Stimulated activated effector memory CD8-positive, alpha-beta T cell treated with anti-CD3 and anti-CD28 coated beads, Interleukin-12 subunit alpha, Interleukin-12 subunit beta, amount 100 ng/mL, for 72 hours (primary cell): ENCODE results near the gene PCYOX1L.

Experiments
- ATAC-seq: fragments of 150-1000 bp; cut with Tn5 transposase; 2 replicates; pipeline ENCODE4 v1.10.0; 2021
- DNase-seq, 2 donors: peaks; one replicate each; pipeline ENCODE4 v3.0.0; 2021 to 2022; ENCODE audit warnings: low spot score in 2 of 2
- H3K27ac Mint-ChIP-seq: one replicate; pipeline ENCODE4 v1.8.0; 2022; ENCODE audit warnings: mild to moderate bottlenecking, mixed read lengths
- H3K36me3 Mint-ChIP-seq: one replicate; pipeline ENCODE4 v1.8.0; 2022; ENCODE audit warnings: mild to moderate bottlenecking, mixed read lengths
- H3K4me1 Mint-ChIP-seq: one replicate; pipeline ENCODE4 v1.8.0; 2022; ENCODE audit warnings: mixed read lengths
- H3K4me3 Mint-ChIP-seq: one replicate; pipeline ENCODE4 v1.8.0; 2022; ENCODE audit warnings: mild to moderate bottlenecking, mixed read lengths
- H3K9me3 Mint-ChIP-seq: one replicate; pipeline ENCODE4 v1.8.0; 2022; ENCODE audit warnings: mixed read lengths

PCYOX1L gene

DNA sequence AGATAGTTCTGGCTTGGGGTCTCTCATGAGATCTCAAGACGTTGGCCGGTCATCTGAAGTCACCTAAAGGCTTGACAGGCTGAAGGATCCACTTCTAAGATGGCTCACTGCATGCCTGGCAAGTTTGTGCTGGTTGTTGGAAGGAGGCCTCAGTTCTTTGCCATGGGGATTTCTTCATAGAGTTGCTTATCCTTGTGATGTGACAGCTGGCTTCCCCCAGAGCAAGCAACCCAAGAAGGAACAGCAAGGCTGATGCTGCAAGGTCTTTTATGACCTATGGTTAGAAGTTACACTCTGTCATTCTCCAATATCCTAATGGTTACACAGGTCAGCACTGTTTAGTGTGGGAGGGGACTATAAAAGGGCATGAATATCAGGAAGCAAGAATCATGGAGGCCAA, 33.2 kb upstream of the PCYOX1L start:
- Mint-ChIP-seq H3K9me3 (no peaks in the 10 kb centered on the region), H3K27ac (no peak overlapping the region), H3K36me3 (no peaks in the 10 kb centered on the region), H3K4me3 (no peak overlapping the region), H3K4me1 (no peaks in the 10 kb centered on the region)
- DNase-seq = no peak
- ATAC-seq = no peak

DNA sequence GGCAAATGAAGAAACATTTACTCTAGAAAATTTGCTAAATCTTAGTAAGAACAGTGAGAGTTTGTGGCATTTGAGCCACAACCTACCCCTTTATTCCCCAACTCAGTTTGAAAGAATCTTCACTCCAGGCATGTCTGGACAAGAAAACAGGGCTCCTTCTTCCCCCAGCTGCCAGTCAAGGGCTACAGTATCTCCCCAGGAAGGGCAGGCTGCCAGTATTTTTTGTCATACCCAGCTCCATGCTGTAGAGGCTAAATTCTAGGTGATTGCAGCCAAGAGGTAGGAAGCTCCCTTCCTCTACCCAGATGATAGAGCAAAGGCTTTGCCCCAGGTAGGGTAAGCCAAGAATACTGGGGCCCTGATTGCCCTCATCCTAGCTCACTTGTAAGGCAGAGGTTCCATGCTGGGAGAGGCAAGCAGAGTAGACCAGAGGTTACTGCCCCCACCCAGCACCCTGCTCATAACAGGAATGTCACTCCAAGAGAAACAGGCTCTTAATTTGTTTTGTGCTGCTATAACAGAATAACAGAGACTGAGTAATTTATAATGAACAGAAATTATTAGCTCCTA, 32.6 kb upstream of the PCYOX1L start:
- DNase-seq (no peak), ATAC-seq (no peak)
- H3K27ac Mint-ChIP-seq = no peak overlapping the region
- H3K4me3 Mint-ChIP-seq = no peak overlapping the region
- H3K4me1 Mint-ChIP-seq = no peaks in the 10 kb centered on the region
- no peaks in the 10 kb centered on the region for H3K9me3 Mint-ChIP-seq
- H3K36me3 Mint-ChIP-seq = no peaks in the 10 kb centered on the region

DNA sequence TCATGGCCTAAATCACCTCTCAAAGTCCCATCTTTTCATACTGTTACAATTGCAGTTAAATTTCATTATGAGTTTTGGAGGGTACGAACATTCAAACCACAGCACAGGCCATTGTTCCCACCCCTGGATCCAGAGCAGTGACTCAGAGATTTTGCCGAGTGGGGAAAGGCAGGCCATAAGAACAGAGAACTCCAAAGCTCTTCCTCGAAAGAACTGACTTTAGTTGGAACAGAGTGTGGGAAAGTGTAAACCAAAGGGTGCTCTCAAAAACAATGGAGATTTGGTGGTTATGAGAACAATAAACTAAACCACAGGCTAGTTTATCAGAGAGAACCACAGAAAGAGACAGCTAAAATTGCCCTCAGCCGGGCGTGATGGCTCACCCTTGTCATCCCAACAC, 32.0 kb upstream of the PCYOX1L start:
- Mint-ChIP-seq H3K4me3 (no peak overlapping the region), H3K36me3 (no peaks in the 10 kb centered on the region), H3K4me1 (no peaks in the 10 kb centered on the region), H3K27ac (no peak overlapping the region), H3K9me3 (no peaks in the 10 kb centered on the region)
- ATAC-seq (no peak), DNase-seq (no peak)

DNA sequence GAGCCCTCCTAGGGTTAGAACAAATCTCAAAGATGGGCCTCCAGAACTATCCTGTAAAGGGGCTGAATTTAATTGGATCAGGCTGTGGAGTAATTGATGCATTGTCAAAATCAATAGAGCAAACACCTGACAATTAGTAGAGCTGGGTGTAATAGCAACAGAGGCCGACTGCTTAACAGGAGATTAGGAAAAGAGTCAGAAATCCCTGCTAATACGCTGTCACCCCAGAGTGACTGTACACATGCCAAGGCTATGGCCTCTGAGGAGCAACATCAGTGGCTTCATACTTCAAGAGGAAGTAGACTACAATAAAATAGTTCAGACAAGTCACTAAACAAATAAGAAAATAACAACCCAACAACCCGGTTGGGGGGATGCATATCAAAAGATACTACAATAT, 31.2 kb upstream of the PCYOX1L start:
- Mint-ChIP-seq H3K9me3 (no peaks in the 10 kb centered on the region), H3K27ac (no peak overlapping the region), H3K36me3 (no peaks in the 10 kb centered on the region), H3K4me1 (no peaks in the 10 kb centered on the region), H3K4me3 (no peak overlapping the region)
- ATAC-seq = no peak
- DNase-seq = no peak

DNA sequence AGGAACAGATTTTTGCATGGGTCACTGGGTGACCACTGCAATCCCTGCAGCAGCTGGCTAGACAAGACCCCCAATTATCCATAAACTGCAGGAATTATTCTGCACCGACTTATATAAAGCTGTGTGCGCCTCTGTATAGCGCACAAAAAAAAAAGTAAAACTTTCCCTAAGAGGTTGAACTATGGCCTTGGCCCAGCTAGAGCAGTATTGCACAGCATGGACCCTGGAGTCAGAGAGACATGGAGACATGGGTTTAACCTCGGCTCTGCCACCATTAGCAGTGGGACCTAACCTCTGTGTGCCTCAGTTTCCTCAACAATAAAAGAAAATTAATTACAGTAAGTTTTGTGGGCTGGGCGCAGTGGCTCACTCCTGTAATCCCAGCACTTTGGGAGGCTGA, 29.7 kb upstream of the PCYOX1L start:
- DNase-seq (no peak), ATAC-seq (no peak)
- no peak overlapping the region for H3K4me3 Mint-ChIP-seq
- no peak overlapping the region for H3K27ac Mint-ChIP-seq
- no peaks in the 10 kb centered on the region for H3K4me1 Mint-ChIP-seq
- no peaks in the 10 kb centered on the region for H3K36me3 Mint-ChIP-seq
- no peaks in the 10 kb centered on the region for H3K9me3 Mint-ChIP-seq

DNA sequence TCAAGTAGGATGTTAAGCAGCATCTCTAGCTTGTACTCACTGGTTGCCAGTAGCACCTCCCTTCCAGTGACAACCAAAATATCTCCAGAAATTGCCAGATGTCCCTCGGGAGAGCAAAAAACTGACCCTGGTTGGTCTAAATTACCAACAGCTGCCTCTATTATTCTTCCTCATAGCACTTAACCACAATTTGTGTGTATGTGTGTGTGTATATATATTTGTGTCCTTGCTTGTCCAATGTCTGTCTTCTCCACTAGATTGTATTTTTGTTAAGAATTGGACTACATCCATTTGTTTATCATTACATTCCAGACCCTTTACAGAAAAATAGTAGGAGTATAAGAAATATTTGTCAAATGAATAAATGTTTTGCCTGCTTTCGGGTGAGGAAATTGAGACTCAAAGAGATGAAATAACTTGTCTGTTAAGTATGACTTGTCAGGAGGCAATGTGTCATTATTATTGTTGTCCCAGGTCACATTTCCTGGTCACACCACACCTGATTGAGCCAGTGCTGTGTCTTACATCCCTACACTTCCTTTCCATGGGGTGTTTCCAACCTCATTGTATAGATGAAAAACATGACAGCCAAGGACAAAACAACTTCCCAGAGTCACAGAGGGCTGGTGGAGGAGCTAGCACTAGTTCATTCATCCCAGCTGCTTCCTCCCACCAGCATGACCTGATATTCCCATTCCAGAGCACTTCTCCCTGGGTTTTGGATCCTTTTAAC, 24.0 kb upstream of the PCYOX1L start:
- ATAC-seq (no peak), DNase-seq (no peak)
- Mint-ChIP-seq H3K27ac (no peak overlapping the region), H3K4me1 (no peaks in the 10 kb centered on the region), H3K9me3 (no peaks in the 10 kb centered on the region), H3K36me3 (no peaks in the 10 kb centered on the region), H3K4me3 (no peak overlapping the region)

DNA sequence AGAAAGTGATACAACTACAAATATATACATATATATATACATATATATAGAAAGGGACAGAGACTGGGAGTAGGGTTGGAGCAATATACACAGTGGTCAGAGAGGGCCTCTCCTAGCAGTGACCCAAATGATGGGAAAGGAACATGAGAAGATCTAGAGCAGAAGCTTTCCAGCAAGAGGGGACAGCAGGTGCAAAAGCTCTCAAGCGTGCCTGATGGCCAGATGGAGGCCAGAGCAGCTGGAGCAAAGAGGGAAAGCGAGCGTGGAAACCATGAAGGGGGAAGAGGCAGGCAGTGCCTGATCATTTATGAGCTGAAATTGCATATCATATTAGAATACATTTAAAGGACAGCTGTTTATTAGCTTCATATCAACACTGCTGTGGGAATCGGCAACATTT, 20.1 kb upstream of the PCYOX1L start:
- no peaks in the 10 kb centered on the region for H3K36me3 Mint-ChIP-seq
- H3K4me1 Mint-ChIP-seq = no peaks in the 10 kb centered on the region
- no peak overlapping the region for H3K27ac Mint-ChIP-seq
- ATAC-seq = no peak
- H3K4me3 Mint-ChIP-seq = no peak overlapping the region
- H3K9me3 Mint-ChIP-seq = no peaks in the 10 kb centered on the region
- DNase-seq = no peak

DNA sequence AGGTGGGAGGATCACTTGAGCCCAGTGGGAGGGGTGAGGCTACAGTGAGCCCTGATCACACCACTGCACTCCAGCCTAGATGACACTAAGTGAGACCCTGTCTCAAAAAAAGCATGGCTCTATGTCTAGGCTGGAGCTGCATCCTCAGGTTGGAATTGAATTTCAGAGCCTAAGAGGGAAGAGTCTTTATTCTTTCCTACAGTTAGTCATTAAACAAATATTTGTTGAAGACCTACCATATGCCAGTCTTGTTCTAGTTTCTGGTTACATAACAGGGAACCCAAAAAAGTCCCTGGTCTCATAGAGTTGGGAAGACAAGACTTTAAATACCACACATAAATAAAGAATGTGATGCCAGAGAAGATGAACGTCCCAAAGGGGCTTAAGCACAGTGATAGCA, 19.5 kb upstream of the PCYOX1L start:
- H3K27ac Mint-ChIP-seq = no peak overlapping the region
- H3K9me3 Mint-ChIP-seq = no peaks in the 10 kb centered on the region
- H3K4me3 Mint-ChIP-seq = no peak overlapping the region
- DNase-seq = no peak
- H3K4me1 Mint-ChIP-seq = no peaks in the 10 kb centered on the region
- H3K36me3 Mint-ChIP-seq = no peaks in the 10 kb centered on the region
- no peak for ATAC-seq

DNA sequence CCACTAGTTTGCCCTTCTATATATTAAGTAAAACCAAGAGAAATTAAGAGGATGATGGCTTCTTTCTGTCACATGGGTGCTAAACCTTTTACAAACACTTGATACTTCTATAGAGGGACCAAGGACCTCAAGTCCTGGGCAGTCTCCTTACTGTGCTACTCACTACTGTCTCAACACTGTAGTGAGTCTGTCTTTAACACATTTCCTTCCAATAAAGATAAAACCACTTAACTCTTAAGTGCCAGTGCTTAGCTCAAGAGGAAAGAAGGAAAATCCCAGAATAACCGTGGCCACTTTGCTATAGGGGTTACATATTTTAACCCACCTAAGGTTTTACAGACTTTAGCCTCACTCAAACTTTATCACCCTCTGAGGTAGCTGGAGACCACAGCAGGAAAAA, 16.9 kb upstream of the PCYOX1L start:
- no peak overlapping the region for H3K4me3 Mint-ChIP-seq
- peaks cover 11% of the 10 kb centered on the region for H3K36me3 Mint-ChIP-seq
- no peak for DNase-seq
- H3K27ac Mint-ChIP-seq = no peak overlapping the region
- no peaks in the 10 kb centered on the region for H3K9me3 Mint-ChIP-seq
- no peak for ATAC-seq
- H3K4me1 Mint-ChIP-seq = peaks cover 15% of the 10 kb centered on the region

DNA sequence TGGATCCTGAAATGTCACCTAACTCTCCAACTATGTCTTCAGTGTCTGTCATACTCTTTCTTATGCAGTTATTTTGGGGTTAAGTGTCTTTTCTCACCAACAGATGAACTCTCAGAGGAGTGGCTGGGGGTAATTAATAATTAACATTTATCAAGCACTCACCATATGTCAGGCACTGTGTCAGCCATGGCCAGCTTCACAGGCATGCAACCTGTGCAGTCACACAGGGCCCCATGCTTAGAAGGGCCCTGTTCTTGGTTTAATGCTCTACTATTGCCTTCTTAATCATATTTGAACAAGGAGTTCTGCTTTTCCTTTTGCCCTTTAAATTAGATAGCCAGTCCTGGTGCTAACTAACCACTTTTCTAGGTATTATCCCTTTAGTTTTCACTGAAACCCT, 16.0 kb upstream of the PCYOX1L start:
- DNase-seq (no peak), ATAC-seq (no peak)
- Mint-ChIP-seq H3K9me3 (no peaks in the 10 kb centered on the region), H3K4me3 (no peak overlapping the region), H3K36me3 (peaks cover 19% of the 10 kb centered on the region), H3K4me1 (peaks cover 16% of the 10 kb centered on the region), H3K27ac (no peak overlapping the region)

DNA sequence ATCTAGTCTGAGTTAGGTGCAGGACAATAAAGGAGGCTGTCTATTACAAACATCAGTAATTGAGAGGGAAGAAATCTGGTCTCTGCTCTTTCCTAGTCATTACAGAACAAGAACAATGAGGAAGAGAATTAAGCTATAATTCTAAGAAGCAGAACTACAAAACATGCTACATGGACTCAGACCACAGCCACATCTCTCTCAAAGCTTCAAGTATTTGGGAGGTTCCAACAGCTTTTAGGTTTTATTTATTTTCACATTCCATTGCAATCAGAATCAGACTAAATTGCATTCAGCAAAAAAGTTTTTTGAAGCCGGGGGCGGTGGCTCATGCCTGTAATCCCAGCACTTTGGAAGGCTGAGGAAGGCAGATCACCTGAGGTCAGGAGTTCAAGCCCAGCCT, 13.7 kb upstream of the PCYOX1L start:
- H3K9me3 Mint-ChIP-seq = no peaks in the 10 kb centered on the region
- DNase-seq = no peak
- peak overlapping the region; percentile 96 for H3K27ac Mint-ChIP-seq
- peaks cover 38% of the 10 kb centered on the region for H3K4me1 Mint-ChIP-seq
- H3K36me3 Mint-ChIP-seq = peaks cover 40% of the 10 kb centered on the region
- no peak for ATAC-seq
- H3K4me3 Mint-ChIP-seq = peak overlapping the region; percentile 91

DNA sequence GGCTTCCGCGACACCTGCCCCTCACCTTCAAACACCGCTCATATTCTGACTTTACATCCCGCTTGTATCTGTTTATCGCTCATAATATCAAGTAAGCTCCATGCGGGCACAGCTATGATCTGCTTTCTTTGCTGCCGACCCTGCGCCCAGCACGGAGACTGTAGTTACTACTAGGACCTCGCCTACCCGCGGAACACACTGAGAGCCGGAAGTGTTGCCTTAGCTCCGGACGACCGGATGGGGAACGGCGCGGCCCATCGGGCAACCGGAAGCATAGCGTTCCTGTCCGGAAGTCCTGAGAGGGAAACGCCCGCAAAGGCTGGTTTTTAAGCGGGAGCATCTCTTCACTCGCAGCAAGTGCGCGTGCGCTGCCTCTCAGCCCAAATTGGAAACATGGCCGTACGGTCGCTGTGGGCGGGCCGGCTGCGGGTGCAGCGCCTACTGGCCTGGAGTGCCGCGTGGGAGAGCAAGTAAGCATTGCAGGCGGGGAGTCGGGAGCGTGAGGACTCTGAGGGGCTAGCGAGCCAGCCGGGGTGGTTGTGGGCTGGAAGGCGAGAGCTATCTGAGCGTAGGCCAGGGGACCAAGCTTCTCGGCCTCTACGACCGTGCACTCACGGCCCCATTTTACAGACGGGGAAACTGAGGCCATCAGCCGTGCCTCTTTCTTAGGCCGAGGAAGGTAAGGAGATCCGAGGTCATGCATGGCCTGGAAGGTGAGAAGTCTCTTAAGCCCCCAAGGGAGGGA, 12.5 kb upstream of the PCYOX1L start, which contains the start of gene GRPEL2:
Gene GRPEL2, plus strand, starts transcription at position 353 of the 745 bp plus-strand sequence. Its CDS starts 41 bp downstream, at position 394.
- ATAC-seq (peak; percentile 96), DNase-seq (peak; percentile 81 to 95)
- H3K27ac Mint-ChIP-seq = peak within 1 kb of the TSS; percentile 96
- H3K4me1 Mint-ChIP-seq = peaks cover 47% of the 10 kb centered on the region
- H3K9me3 Mint-ChIP-seq = no peaks in the 10 kb centered on the region
- H3K36me3 Mint-ChIP-seq = peaks cover 52% of the 10 kb centered on the region
- peak within 1 kb of the TSS; percentile 91 for H3K4me3 Mint-ChIP-seq

DNA sequence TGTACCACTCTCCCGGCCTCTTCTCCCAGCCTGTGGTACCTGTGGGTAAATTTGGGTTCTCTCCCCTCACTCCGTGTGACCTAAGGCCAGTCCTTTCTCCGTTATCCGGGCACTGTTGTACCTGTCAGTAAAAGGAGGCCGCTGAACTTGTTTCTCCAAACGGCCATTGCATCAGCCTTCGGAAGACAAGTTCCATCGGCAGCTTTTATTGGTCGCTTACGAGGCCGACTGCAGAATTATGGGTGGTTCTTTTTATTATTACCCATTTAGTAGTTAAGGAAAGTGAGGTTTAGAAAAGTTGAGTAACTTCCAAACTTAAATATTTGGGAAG, 12.0 kb upstream of the PCYOX1L start:
- ATAC-seq (peak; percentile 2), DNase-seq (peak in 1 of 2 donors; percentile 69)
- Mint-ChIP-seq H3K9me3 (no peaks in the 10 kb centered on the region), H3K4me1 (peaks cover 53% of the 10 kb centered on the region), H3K36me3 (peaks cover 57% of the 10 kb centered on the region), H3K27ac (peak overlapping the region; percentile 96), H3K4me3 (peak overlapping the region; percentile 91)

DNA sequence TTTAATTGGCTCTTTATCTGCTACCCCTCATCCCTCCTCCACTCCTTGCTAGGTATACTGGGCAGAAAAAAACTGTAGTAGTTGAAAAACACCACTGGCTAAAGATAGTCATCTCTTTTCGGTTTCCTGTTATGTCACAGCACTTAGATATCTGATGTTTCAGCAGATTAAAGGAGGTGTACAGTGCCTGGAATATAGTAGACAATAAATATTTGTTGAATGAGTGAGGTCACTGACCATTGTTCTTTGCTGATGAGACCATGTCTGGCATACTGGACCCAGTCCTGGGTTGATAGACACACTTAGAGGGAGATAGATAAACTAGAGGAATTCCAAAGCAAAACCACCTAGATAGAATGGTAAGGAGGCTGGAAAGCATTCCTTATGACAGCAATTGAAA, 9.3 kb upstream of the PCYOX1L start:
- Mint-ChIP-seq H3K27ac (peak overlapping the region; percentile 67), H3K9me3 (no peaks in the 10 kb centered on the region), H3K4me3 (peak overlapping the region; percentile 91), H3K36me3 (peaks cover 84% of the 10 kb centered on the region), H3K4me1 (peaks cover 69% of the 10 kb centered on the region)
- DNase-seq = no peak
- ATAC-seq = peak; percentile 38

DNA sequence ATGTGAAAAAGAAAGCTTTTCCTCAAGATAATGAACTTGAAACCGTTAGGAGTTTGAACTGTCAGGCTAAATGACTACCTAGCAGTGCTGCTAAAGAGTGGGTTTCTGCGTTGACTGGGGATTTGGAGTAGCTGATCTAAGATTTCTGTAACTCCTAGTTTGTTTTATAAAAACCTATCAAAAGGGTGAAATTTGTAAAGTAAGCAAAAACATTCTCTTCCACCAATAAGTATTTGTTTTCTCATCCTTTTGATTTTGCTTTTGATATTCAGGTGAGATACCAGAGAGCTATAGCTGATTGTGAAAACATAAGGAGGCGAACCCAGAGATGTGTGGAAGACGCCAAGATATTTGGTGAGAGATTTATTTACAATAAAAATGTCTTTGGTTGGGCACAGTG, 8.5 kb upstream of the PCYOX1L start:
- H3K4me1 Mint-ChIP-seq = peaks cover 68% of the 10 kb centered on the region
- peaks cover 92% of the 10 kb centered on the region for H3K36me3 Mint-ChIP-seq
- no peak for ATAC-seq
- DNase-seq = no peak
- H3K4me3 Mint-ChIP-seq = no peak overlapping the region
- peak overlapping the region; percentile 23 for H3K27ac Mint-ChIP-seq
- no peaks in the 10 kb centered on the region for H3K9me3 Mint-ChIP-seq

DNA sequence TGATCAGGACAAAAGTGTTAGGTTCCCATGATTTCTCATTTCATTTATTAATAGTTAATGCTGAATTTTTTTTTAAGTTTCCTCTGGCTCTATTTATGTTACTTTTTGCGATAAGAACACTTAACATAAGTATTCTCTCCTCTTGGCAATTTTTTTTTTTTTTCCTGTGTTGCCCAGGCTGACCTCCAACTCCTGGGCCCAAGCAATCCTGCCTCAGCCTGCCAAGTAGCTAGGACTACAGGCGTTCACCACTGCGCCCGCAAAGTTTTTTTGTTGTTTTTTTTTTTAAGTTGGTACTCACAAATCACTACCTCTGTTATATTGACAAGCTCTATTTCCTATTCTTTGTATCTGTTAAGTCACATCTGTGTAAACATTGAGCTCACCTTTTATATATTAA, 5.7 kb upstream of the PCYOX1L start:
- Mint-ChIP-seq H3K27ac (peak overlapping the region; percentile 32), H3K4me3 (no peak overlapping the region), H3K9me3 (no peaks in the 10 kb centered on the region), H3K4me1 (peaks cover 82% of the 10 kb centered on the region), H3K36me3 (peaks cover 89% of the 10 kb centered on the region)
- no peak for ATAC-seq
- DNase-seq = no peak
